ENCODE measurements around the gene RALGPS1.

DNA sequence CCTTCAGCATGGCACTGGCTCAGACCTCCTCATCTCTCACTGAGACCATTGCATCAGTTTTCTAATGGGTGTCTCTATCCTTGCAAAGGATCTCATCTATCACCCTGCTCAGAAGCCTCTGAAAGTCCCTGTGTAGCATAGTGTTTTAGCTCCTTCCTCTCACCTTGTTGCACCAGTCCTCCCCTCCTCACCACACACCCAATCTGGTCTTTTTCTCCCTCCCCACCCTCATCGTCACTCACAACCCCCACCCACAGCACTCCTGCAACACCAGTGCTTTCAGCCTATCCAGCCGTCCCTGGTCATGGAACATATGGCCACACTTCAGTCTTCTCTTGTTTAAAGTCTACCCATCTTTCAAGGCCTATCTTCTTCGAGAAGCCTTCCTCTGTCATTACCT lies 133.4 kb downstream of the RALGPS1 start:
- TF ChIP-seq, protein P1, sequence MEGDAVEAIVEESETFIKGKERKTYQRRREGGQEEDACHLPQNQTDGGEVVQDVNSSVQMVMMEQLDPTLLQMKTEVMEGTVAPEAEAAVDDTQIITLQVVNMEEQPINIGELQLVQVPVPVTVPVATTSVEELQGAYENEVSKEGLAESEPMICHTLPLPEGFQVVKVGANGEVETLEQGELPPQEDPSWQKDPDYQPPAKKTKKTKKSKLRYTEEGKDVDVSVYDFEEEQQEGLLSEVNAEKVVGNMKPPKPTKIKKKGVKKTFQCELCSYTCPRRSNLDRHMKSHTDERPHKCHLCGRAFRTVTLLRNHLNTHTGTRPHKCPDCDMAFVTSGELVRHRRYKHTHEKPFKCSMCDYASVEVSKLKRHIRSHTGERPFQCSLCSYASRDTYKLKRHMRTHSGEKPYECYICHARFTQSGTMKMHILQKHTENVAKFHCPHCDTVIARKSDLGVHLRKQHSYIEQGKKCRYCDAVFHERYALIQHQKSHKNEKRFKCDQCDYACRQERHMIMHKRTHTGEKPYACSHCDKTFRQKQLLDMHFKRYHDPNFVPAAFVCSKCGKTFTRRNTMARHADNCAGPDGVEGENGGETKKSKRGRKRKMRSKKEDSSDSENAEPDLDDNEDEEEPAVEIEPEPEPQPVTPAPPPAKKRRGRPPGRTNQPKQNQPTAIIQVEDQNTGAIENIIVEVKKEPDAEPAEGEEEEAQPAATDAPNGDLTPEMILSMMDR (IDR thresholded peaks at IDR 0.05): no peak
- TF ChIP-seq EZH2 (IDR thresholded peaks at IDR 0.05; ENCODE audit: borderline replicate concordance, insufficient read depth, low read depth, low read length, poor library complexity, severe bottlenecking): no peak

Data from B cell (primary cell).